ENCODE data around the gene NACAD. TPM values are rescaled to one million over a fixed set of nuclear protein-coding genes. Genes with fewer than 3 reads are reported as not detected.

Gene NACAD
- polyA plus RNA-seq, 1 experiment = 0.54 TPM

GRCh38 chr7:45039106-45039505 is 49.7 kb downstream of the NACAD start:
- TF ChIP-seq, protein P1, sequence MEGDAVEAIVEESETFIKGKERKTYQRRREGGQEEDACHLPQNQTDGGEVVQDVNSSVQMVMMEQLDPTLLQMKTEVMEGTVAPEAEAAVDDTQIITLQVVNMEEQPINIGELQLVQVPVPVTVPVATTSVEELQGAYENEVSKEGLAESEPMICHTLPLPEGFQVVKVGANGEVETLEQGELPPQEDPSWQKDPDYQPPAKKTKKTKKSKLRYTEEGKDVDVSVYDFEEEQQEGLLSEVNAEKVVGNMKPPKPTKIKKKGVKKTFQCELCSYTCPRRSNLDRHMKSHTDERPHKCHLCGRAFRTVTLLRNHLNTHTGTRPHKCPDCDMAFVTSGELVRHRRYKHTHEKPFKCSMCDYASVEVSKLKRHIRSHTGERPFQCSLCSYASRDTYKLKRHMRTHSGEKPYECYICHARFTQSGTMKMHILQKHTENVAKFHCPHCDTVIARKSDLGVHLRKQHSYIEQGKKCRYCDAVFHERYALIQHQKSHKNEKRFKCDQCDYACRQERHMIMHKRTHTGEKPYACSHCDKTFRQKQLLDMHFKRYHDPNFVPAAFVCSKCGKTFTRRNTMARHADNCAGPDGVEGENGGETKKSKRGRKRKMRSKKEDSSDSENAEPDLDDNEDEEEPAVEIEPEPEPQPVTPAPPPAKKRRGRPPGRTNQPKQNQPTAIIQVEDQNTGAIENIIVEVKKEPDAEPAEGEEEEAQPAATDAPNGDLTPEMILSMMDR (IDR thresholded peaks at IDR 0.05; ENCODE audit: insufficient read depth, low read depth, low read length) = no peak
- Histone ChIP-seq H3K27me3 (ENCODE audit: control insufficient read depth, insufficient read depth, low read length) (no peaks in the 10 kb centered on the region), H3K4me3 (ENCODE audit: low read depth, low read length) (no peak overlapping the region), H3K36me3 (ENCODE audit: control insufficient read depth, insufficient read depth, low read length) (peaks cover 2% of the 10 kb centered on the region)
- no peak for DNase-seq (ENCODE audit: low read depth)
- ChIA-PET POLR2A (no interaction called here), CTCF (interaction anchor here (0.5 kb wide), 1 partner anchor 628 kb away, joined by 3 read pairs; no protein-coding TSS in a partner anchor)

- CTCF ChIA-PET = interaction anchor here (1.2 kb wide), 1 partner anchor 98 kb away, joined by 3 read pairs; no protein-coding TSS in a partner anchor
- no peaks in the 10 kb centered on the region for H3K27me3 ChIP-seq (ENCODE audit: control insufficient read depth, insufficient read depth, low read length)
These were observed 50.9 kb downstream of the NACAD start for GRCh38 chr7:45037876-45038275.

DNA sequence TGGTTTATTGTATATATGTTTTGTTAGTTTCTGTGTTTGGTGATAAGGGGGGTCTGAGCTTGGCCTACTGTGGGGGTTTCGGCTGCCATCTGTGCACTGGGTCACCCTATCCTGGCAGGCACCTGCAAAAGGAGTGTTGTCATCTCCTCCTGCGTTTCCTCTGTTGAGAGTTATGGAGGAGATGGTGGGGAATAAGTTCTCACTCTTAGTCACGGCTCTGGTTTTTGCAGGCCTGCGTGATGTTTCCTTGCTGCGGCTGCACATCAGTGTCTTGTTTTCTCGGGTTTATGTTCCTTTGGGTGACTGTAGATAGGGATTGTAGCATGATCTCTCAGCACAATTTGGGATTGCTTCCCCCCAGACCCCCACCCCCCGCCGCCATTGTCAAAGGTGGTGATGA is 52.0 kb downstream of the NACAD start:
- ChIA-PET CTCF (interaction anchor here (1.2 kb wide), 1 partner anchor 99 kb away, joined by 3 read pairs; no protein-coding TSS in a partner anchor), POLR2A (no interaction called here)
- TF ChIP-seq, protein P1 (IDR thresholded peaks at IDR 0.05; ENCODE audit: insufficient read depth, low read depth, low read length) = no peak
- H3K36me3 ChIP-seq (ENCODE audit: control insufficient read depth, insufficient read depth, low read length) = peaks cover 2% of the 10 kb centered on the region
- H3K4me3 ChIP-seq (ENCODE audit: low read depth, low read length) = no peak overlapping the region
- DNase-seq (ENCODE audit: low read depth) = no peak
- H3K27me3 ChIP-seq (ENCODE audit: control insufficient read depth, insufficient read depth, low read length) = no peaks in the 10 kb centered on the region

More at GRCh38 chr7:45037876-45038275, 50.9 kb downstream of the NACAD start:
- TF ChIP-seq, protein P1 (IDR thresholded peaks at IDR 0.05; ENCODE audit: insufficient read depth, low read depth, low read length) = no peak
- Histone ChIP-seq H3K4me3 (ENCODE audit: low read depth, low read length) (no peak overlapping the region), H3K36me3 (ENCODE audit: control insufficient read depth, insufficient read depth, low read length) (peaks cover 2% of the 10 kb centered on the region)
- DNase-seq (ENCODE audit: low read depth) = no peak
- POLR2A ChIA-PET = no interaction called here

- CTCF ChIA-PET = interaction anchor here (0.9 to 1.2 kb wide), 2 partner anchors 15 to 100 kb away, joined by 3 read pairs; no protein-coding TSS in a partner anchor
- Histone ChIP-seq H3K4me3 (ENCODE audit: low read depth, low read length) (no peak overlapping the region), H3K36me3 (ENCODE audit: control insufficient read depth, insufficient read depth, low read length) (no peaks in the 10 kb centered on the region; the same call in none of the 2 replicates), H3K27me3 (ENCODE audit: control insufficient read depth, insufficient read depth, low read length) (no peaks in the 10 kb centered on the region)
- no peak for DNase-seq (ENCODE audit: low read depth)
- POLR2A ChIA-PET = no interaction called here
- TF ChIP-seq, protein P1 (IDR thresholded peaks at IDR 0.05; ENCODE audit: insufficient read depth, low read depth, low read length) = no peak
These were observed 52.5 kb downstream of the NACAD start for GRCh38 chr7:45036317-45036716.

- POLR2A ChIA-PET = no interaction called here
- TF ChIP-seq, protein P1 (IDR thresholded peaks at IDR 0.05; ENCODE audit: insufficient read depth, low read depth, low read length) = no peak
- CTCF ChIA-PET = interaction anchor here (0.8 to 0.9 kb wide), 2 partner anchors 14 to 15 kb away, joined by 3 read pairs; no protein-coding TSS in a partner anchor
- Histone ChIP-seq H3K27me3 (ENCODE audit: control insufficient read depth, insufficient read depth, low read length) (no peaks in the 10 kb centered on the region), H3K4me3 (ENCODE audit: low read depth, low read length) (no peak overlapping the region), H3K36me3 (ENCODE audit: control insufficient read depth, insufficient read depth, low read length) (no peaks in the 10 kb centered on the region; the same call in 1 of the 2 replicates)
- DNase-seq (ENCODE audit: low read depth) = no peak
These were observed 52.9 kb downstream of the NACAD start for GRCh38 chr7:45035893-45036292.
